Loucy (cell line): ENCODE measurements around the gene PABPC1L2A.
"Not testable (repeated sequence)": the region's sequence is repeated elsewhere in the genome, so short reads cannot be mapped to it uniquely, and the experiment has no call there.

Source experiments
- CTCF ChIP-seq: fragments of 200-600 bp; sonication (generic); conservative IDR thresholded peaks from 2 replicates; pipeline ENCODE4 v1.5.1; 2014; ENCODE audit warnings: mild to moderate bottlenecking, antibody characterized with exemption, low read length
- EZH2phosphoT487 ChIP-seq: fragments of 200-600 bp; IDR thresholded peaks from 2 replicates; pipeline ENCODE4 v1.6.1; 2018; ENCODE audit warnings: antibody characterized with exemption, mild to moderate bottlenecking, moderate library complexity, borderline replicate concordance

GRCh38 chrX:73079024-73079562 lies at the start of gene PABPC1L2A:
- not testable (repeated sequence) for TF ChIP-seq CTCF, EZH2phosphoT487
